Neural cell (in vitro differentiated cells): Measurements from ENCODE around the gene COL19A1. TPM values are rescaled to one million over a fixed set of nuclear protein-coding genes. Genes with fewer than 3 reads are reported as not detected.

Experiments
- H2AFZ ChIP-seq: fragments of 200-600, 300-800 bp; sonication (generic), shearing (Covaris generic); 2 replicates; pipeline ENCODE4 v1.6.0; 2014; ENCODE audit warnings: low read depth, mild to moderate bottlenecking, antibody characterized with exemption, low read length, moderate library complexity
- H3F3A ChIP-seq: fragments of 200-600 bp; shearing (Covaris generic); 2 replicates; pipeline ENCODE4 v1.6.1; 2016; ENCODE audit warnings: mild to moderate bottlenecking, moderate library complexity, mixed read lengths, antibody characterized with exemption, low read length; ENCODE audit not compliant: insufficient read depth, poor library complexity, severe bottlenecking
- H3K27ac ChIP-seq: fragments of 200-600, 300-800 bp; sonication (generic), shearing (Covaris generic); 2 replicates; pipeline ENCODE4 v1.5.1; 2014; ENCODE audit warnings: mild to moderate bottlenecking, low read length, moderate library complexity
- H3K27me3 ChIP-seq: fragments of 300-800, 200-600 bp; sonication (generic), shearing (Covaris generic); 2 replicates; pipeline ENCODE4 v1.6.0; 2014; ENCODE audit warnings: mild to moderate bottlenecking, low read depth, low read length, moderate library complexity; ENCODE audit not compliant: insufficient read depth
- H3K36me3 ChIP-seq: fragments of 300-800, 200-600 bp; sonication (generic), shearing (Covaris generic); 2 replicates; pipeline ENCODE4 v1.5.1; 2014; ENCODE audit warnings: mild to moderate bottlenecking, antibody characterized with exemption, low read length, moderate library complexity; ENCODE audit not compliant: insufficient read depth
- H3K4me2 ChIP-seq: fragments of 300-800, 200-600 bp; sonication (generic), shearing (Covaris generic); 2 replicates; pipeline ENCODE4 v1.6.0; 2014; ENCODE audit warnings: mild to moderate bottlenecking, low read length
- H3K4me3 ChIP-seq: fragments of 300-800, 200-600 bp; sonication (generic), shearing (Covaris generic); 2 replicates; pipeline ENCODE4 v1.5.1; 2014; ENCODE audit warnings: mild to moderate bottlenecking, low read length, moderate library complexity
- H3K79me2 ChIP-seq: fragments of 200-600 bp; shearing (Covaris generic); replicated peaks from 2 replicates; pipeline ENCODE4 v1.6.0; 2014; ENCODE audit warnings: mild to moderate bottlenecking, low read length, moderate library complexity; ENCODE audit not compliant: insufficient read depth
- H3K9ac ChIP-seq: fragments of 300-800, 200-600 bp; sonication (generic), shearing (Covaris generic); 2 replicates; pipeline ENCODE4 v1.6.1; 2016; ENCODE audit warnings: mild to moderate bottlenecking, low read length, mixed read lengths
- H3K9me2 ChIP-seq: fragments of 200-600 bp; shearing (Covaris generic); 2 replicates; pipeline ENCODE4 v1.6.1; 2016; ENCODE audit warnings: mild to moderate bottlenecking, low read length, mixed read lengths; ENCODE audit not compliant: insufficient read depth
- H3K9me3 ChIP-seq: fragments of 200-600, 300-800 bp; sonication (generic), shearing (Covaris generic); 2 replicates; pipeline ENCODE4 v1.6.1; 2016; ENCODE audit warnings: mild to moderate bottlenecking, mixed run types, low read length, moderate library complexity, mixed read lengths
- H4K20me1 ChIP-seq: fragments of 200-600 bp; shearing (Covaris generic); 2 replicates; pipeline ENCODE4 v1.6.1; 2016; ENCODE audit warnings: mild to moderate bottlenecking, mixed run types; ENCODE audit not compliant: insufficient read depth
- EP300 ChIP-seq: fragments of 450-650 bp; conservative IDR thresholded peaks from 2 replicates; pipeline ENCODE4 v1.6.1; 2014; ENCODE audit warnings: antibody characterized with exemption, mild to moderate bottlenecking, moderate library complexity; ENCODE audit not compliant: poor library complexity, severe bottlenecking
- EZH2 ChIP-seq: fragments of 200-600, 300-800 bp; shearing (Covaris generic), sonication (generic); IDR thresholded peaks from 2 replicates; pipeline ENCODE4 v1.6.1; 2014; ENCODE audit warnings: antibody characterized with exemption, low read length, borderline replicate concordance, mild to moderate bottlenecking; ENCODE audit not compliant: insufficient read depth, poor library complexity, severe bottlenecking
- MXI1 ChIP-seq: fragments of 450-650 bp; conservative IDR thresholded peaks from 2 replicates; pipeline ENCODE4 v1.6.1; 2014; ENCODE audit warnings: antibody characterized with exemption, mild to moderate bottlenecking; ENCODE audit not compliant: poor library complexity, severe bottlenecking
- POLR2AphosphoS5 ChIP-seq: IDR thresholded peaks from 2 replicates; pipeline ENCODE4 v1.6.1; 2012
- RAD21 ChIP-seq: fragments of 450-650 bp; conservative IDR thresholded peaks from 2 replicates; pipeline ENCODE4 v1.6.1; 2014; ENCODE audit warnings: antibody characterized with exemption, mild to moderate bottlenecking, moderate library complexity
- REST ChIP-seq: IDR thresholded peaks from 2 replicates; pipeline ENCODE4 v1.6.1; 2012; ENCODE audit warnings: borderline replicate concordance
- SMC3 ChIP-seq: fragments of 450-650 bp; conservative IDR thresholded peaks from 2 replicates; pipeline ENCODE4 v1.6.1; 2014; ENCODE audit warnings: antibody characterized with exemption, mild to moderate bottlenecking, moderate library complexity; ENCODE audit not compliant: poor library complexity
- TAF1 ChIP-seq: IDR thresholded peaks from 2 replicates; pipeline ENCODE4 v1.6.1; 2012; ENCODE audit warnings: low read depth
- polyA plus RNA-seq: library from polyadenylated mRNA; depleted of rRNA; stranded (reverse); fragments of >200 nt; gene quantifications from 2 replicates; pipeline ENCODE4 v1.2.3, GENCODE V29; 2014
- TF ChIP-seq, protein P1 (sequence below): fragments of 450-650 bp; IDR thresholded peaks from 2 replicates; pipeline ENCODE4 v1.5.1; 2014; ENCODE audit warnings: antibody characterized with exemption, mild to moderate bottlenecking, moderate library complexity; ENCODE audit not compliant: poor library complexity, severe bottlenecking

Gene COL19A1
- polyA plus RNA-seq, 1 donor from 2014 or later, result 0.24 TPM

DNA sequence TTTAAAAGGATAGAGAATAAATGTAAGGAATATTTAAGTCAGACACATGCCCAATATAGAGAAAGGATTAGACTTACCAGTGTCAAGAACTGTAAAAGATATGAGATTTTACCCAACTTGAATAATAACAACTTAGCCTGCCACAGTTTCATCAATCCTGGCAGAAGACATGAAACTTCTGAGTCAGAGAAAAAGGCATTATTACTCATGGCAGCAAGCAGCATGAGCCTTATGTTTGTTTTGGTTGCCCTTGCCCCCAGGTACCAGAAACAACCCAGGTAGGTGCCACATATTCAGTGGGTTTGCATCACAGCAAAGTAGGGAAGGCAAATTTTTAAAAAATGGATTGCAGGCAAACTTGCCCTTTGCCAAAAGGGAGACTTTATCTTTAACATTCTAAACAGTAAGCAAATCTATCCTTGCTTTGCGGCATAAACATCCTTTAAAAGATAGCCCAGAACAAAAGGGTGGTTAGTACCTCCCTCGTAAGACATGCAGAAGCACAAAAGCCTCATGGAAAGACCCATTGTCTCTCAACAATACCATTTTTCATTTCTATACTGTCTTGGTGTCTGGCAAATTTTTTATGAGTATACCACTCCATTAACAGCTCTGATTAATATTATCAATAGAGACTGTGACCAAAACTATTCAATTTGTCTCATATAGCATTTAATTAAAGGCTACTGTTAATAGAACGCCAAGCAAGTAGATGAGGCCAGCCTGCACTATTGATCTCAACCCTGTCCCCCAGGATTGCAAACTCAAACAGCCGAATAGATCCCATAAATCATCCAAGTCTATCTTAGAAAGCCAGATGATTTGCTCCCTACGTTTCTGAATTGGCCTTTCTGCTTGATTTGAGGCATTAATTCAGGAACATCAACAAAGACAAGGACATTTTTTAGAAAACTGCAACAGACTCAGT is 185.1 kb downstream of the COL19A1 start:
- no peaks in the 10 kb centered on the region for H3K9me3 ChIP-seq
- no peak overlapping the region for H2AFZ ChIP-seq
- H3K27me3 ChIP-seq, result no peaks in the 10 kb centered on the region
- H3K4me3 ChIP-seq, result no peak overlapping the region
- H3K27ac ChIP-seq, result no peak overlapping the region
- H3K9me2 ChIP-seq, result no peaks in the 10 kb centered on the region
- no peak overlapping the region for H3K9ac ChIP-seq
- H3F3A ChIP-seq, result no peaks in the 10 kb centered on the region
- H3K79me2 ChIP-seq, result no peaks in the 10 kb centered on the region
- H3K36me3 ChIP-seq, result no peaks in the 10 kb centered on the region
- H3K4me2 ChIP-seq, result no peak overlapping the region
- no peak for TF ChIP-seq EZH2
- TF ChIP-seq REST, result no peak
- no peak for TF ChIP-seq MXI1
- TF ChIP-seq TAF1, result no peak
- no peak for TF ChIP-seq RAD21
- no peak for TF ChIP-seq EP300
- no peaks in the 10 kb centered on the region for H4K20me1 ChIP-seq

DNA sequence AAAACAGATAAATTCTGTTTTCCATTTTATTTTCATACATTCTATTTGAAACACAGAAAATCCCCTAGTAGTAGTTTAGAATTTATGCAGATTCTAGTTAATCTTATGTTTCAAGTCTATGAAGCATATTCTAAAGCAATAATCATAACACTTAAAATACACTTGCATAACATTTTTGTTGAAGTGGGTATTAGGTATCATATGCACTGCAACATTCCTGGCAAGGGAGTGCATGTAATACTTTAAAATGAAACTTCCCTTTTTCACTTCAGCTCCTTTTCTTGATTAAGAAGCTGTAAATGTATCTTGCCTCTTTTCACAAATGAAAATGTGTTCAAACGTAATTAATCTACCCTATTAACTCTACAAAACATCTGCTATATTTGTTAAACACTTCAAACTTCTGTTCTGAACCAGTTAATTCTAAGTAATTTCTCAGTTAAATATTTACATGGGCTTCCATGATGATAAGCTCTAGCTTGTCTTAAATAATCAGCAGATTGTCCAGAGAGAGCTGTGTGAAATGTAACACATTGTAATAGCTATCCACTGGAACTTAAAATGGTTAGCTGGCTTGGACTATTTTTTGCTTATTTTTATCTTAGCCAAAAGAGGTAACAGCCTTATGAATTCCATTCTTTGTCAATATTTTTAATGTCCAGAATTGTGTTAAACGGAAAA is 192.8 kb downstream of the COL19A1 start:
- H3K36me3 ChIP-seq, result no peaks in the 10 kb centered on the region
- H3K79me2 ChIP-seq, result no peaks in the 10 kb centered on the region
- no peak overlapping the region for H3K9ac ChIP-seq
- TF ChIP-seq TAF1 (no peak), REST (no peak), EZH2 (no peak), POLR2AphosphoS5 (no peak), EP300 (no peak), RAD21 (no peak), SMC3 (no peak), MXI1 (no peak)
- TF ChIP-seq, protein P1, sequence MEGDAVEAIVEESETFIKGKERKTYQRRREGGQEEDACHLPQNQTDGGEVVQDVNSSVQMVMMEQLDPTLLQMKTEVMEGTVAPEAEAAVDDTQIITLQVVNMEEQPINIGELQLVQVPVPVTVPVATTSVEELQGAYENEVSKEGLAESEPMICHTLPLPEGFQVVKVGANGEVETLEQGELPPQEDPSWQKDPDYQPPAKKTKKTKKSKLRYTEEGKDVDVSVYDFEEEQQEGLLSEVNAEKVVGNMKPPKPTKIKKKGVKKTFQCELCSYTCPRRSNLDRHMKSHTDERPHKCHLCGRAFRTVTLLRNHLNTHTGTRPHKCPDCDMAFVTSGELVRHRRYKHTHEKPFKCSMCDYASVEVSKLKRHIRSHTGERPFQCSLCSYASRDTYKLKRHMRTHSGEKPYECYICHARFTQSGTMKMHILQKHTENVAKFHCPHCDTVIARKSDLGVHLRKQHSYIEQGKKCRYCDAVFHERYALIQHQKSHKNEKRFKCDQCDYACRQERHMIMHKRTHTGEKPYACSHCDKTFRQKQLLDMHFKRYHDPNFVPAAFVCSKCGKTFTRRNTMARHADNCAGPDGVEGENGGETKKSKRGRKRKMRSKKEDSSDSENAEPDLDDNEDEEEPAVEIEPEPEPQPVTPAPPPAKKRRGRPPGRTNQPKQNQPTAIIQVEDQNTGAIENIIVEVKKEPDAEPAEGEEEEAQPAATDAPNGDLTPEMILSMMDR, result no peak
- no peaks in the 10 kb centered on the region for H3K9me3 ChIP-seq
- no peaks in the 10 kb centered on the region for H3K9me2 ChIP-seq
- H3K27me3 ChIP-seq, result no peaks in the 10 kb centered on the region
- H3K27ac ChIP-seq, result no peak overlapping the region
- no peaks in the 10 kb centered on the region for H3F3A ChIP-seq
- H4K20me1 ChIP-seq, result no peaks in the 10 kb centered on the region
- no peak overlapping the region for H2AFZ ChIP-seq
- no peak overlapping the region for H3K4me3 ChIP-seq
- no peak overlapping the region for H3K4me2 ChIP-seq
